SK-N-SH (cell line): Measurements from ENCODE around the gene AACS.

Experiments
- EP300 ChIP-seq, 2 experiments: IDR thresholded peaks; 2 replicates each; pipeline versions ENCODE4 v1.4.0 to v1.6.1; 2012; ENCODE audit warnings: borderline replicate concordance in 1 of 2, low read depth in 1 of 2, low read length in 1 of 2
- EZH2phosphoT487 ChIP-seq: fragments of 200-600 bp; sonication (generic); IDR thresholded peaks from 2 replicates; pipeline ENCODE4 v1.6.1; 2017; ENCODE audit warnings: low read depth, mixed run types, mild to moderate bottlenecking, antibody characterized with exemption, moderate library complexity, borderline replicate concordance
- GATA2 ChIP-seq: sonication (generic); formaldehyde crosslinking; IDR thresholded peaks from 2 replicates; pipeline ENCODE4 v1.5.0; 2020; ENCODE audit warnings: mild to moderate bottlenecking, missing genetic modification reagents
- JUND ChIP-seq: IDR thresholded peaks from 2 replicates; pipeline ENCODE4 v1.4.0; 2012
- MXI1 ChIP-seq: IDR thresholded peaks from 2 replicates; pipeline ENCODE4 v1.6.1; 2012; ENCODE audit warnings: mild to moderate bottlenecking, low read depth, low read length, improper control_type of control experiment
- POLR2AphosphoS5 ChIP-seq: IDR thresholded peaks from 2 replicates; pipeline ENCODE4 v1.6.1; 2012; ENCODE audit warnings: low read depth, low read length
- RFX5 ChIP-seq: IDR thresholded peaks from 2 replicates; pipeline ENCODE4 v1.6.1; 2012; ENCODE audit warnings: mild to moderate bottlenecking, improper control_type of control experiment, low read length
- TAF1 ChIP-seq: IDR thresholded peaks from 2 replicates; pipeline ENCODE4 v1.6.1; 2012; ENCODE audit warnings: low read depth, mild to moderate bottlenecking, low read length, moderate library complexity, borderline replicate concordance
- YY1 ChIP-seq: IDR thresholded peaks from 2 replicates; pipeline ENCODE4 v1.4.0; 2012; ENCODE audit warnings: low read depth, mild to moderate bottlenecking
- TF ChIP-seq, protein P1 (sequence below): fragments of 200-600 bp; sonication (generic); IDR thresholded peaks from 2 replicates; pipeline ENCODE4 v1.6.1; 2017; ENCODE audit warnings: antibody characterized with exemption, mild to moderate bottlenecking, moderate library complexity
- TF ChIP-seq, protein P2 (sequence below): fragments of 150-350 bp; IDR thresholded peaks from 2 replicates; pipeline ENCODE4 v1.6.1; 2017; ENCODE audit warnings: antibody characterized with exemption, low read length, low read depth, borderline replicate concordance

GRCh38 chr12:125178222-125178621 is 113.0 kb downstream of the AACS start:
- TF ChIP-seq EZH2phosphoT487, result no peak
- no peak for TF ChIP-seq YY1
- TF ChIP-seq, protein P1, sequence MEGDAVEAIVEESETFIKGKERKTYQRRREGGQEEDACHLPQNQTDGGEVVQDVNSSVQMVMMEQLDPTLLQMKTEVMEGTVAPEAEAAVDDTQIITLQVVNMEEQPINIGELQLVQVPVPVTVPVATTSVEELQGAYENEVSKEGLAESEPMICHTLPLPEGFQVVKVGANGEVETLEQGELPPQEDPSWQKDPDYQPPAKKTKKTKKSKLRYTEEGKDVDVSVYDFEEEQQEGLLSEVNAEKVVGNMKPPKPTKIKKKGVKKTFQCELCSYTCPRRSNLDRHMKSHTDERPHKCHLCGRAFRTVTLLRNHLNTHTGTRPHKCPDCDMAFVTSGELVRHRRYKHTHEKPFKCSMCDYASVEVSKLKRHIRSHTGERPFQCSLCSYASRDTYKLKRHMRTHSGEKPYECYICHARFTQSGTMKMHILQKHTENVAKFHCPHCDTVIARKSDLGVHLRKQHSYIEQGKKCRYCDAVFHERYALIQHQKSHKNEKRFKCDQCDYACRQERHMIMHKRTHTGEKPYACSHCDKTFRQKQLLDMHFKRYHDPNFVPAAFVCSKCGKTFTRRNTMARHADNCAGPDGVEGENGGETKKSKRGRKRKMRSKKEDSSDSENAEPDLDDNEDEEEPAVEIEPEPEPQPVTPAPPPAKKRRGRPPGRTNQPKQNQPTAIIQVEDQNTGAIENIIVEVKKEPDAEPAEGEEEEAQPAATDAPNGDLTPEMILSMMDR, result no peak
- TF ChIP-seq RFX5, result no peak
- TF ChIP-seq, protein P2, sequence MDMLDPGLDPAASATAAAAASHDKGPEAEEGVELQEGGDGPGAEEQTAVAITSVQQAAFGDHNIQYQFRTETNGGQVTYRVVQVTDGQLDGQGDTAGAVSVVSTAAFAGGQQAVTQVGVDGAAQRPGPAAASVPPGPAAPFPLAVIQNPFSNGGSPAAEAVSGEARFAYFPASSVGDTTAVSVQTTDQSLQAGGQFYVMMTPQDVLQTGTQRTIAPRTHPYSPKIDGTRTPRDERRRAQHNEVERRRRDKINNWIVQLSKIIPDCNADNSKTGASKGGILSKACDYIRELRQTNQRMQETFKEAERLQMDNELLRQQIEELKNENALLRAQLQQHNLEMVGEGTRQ, result no peak
- no peak for TF ChIP-seq POLR2AphosphoS5
- no peak for TF ChIP-seq TAF1
- TF ChIP-seq JUND, result no peak
- no peak for TF ChIP-seq MXI1
- no peak for TF ChIP-seq EP300 (IDR thresholded peaks at IDR 0.05; ENCODE audit: borderline replicate concordance in 1 of 2, low read depth in 1 of 2, low read length in 1 of 2)
- no peak for TF ChIP-seq GATA2 (CRISPR knock-in tag)
